H1 (cell line): ENCODE results near the gene NKIRAS2.

Experiments
- CHD1 ChIP-seq: IDR thresholded peaks from 2 replicates; pipeline ENCODE4 v1.6.1; 2012; ENCODE audit warnings: low read depth, low read length, improper control_type of control experiment
- CHD2 ChIP-seq: IDR thresholded peaks from 2 replicates; pipeline ENCODE4 v1.6.1; 2012; ENCODE audit warnings: low read length, improper control_type of control experiment
- CTCF ChIP-seq, 3 experiments: IDR thresholded peaks; 1 replicate in 2 of 3; 2 replicates in 1 of 3; pipeline versions ENCODE4 v1.5.1 to v1.6.1; 2011; ENCODE audit warnings: low read length in 3 of 3, mild to moderate bottlenecking in 3 of 3, inconsistent platforms in 2 of 3, low read depth in 1 of 3, moderate library complexity in 1 of 3; ENCODE audit not compliant: insufficient read depth in 1 of 3; ENCODE audit errors: control extremely low read depth in 1 of 3
- EGR1 ChIP-seq: IDR thresholded peaks from 2 replicates; pipeline ENCODE4 v1.6.1; 2011; ENCODE audit warnings: low read depth, low read length, borderline replicate concordance
- EZH2 ChIP-seq: fragments of 200-600 bp; sonication (generic); IDR thresholded peaks from 2 replicates; pipeline ENCODE4 v1.7.1; 2012; ENCODE audit warnings: low read depth, mild to moderate bottlenecking, moderate library complexity, low read length, inconsistent platforms; ENCODE audit not compliant: severe bottlenecking
- GABPA ChIP-seq: IDR thresholded peaks from 2 replicates; pipeline ENCODE4 v1.6.1; 2011; ENCODE audit warnings: mild to moderate bottlenecking, low read length, moderate library complexity, borderline replicate concordance; ENCODE audit not compliant: insufficient read depth
- GTF2F1 ChIP-seq: IDR thresholded peaks from 2 replicates; pipeline ENCODE4 v1.6.1; 2012; ENCODE audit warnings: low read depth, low read length, improper control_type of control experiment, borderline replicate concordance
- POLR2A ChIP-seq, 2 experiments: IDR thresholded peaks; 1 replicate in 1 of 2; 2 replicates in 1 of 2; pipeline ENCODE4 v1.6.1; 2011; ENCODE audit warnings: low read depth in 2 of 2, low read length in 2 of 2, mild to moderate bottlenecking in 2 of 2; ENCODE audit errors: control extremely low read depth in 1 of 2
- SP1 ChIP-seq: IDR thresholded peaks from 2 replicates; pipeline ENCODE4 v1.6.1; 2011; ENCODE audit warnings: low read depth, low read length
- TAF1 ChIP-seq: IDR thresholded peaks from 2 replicates; pipeline ENCODE4 v1.6.1; 2011; ENCODE audit warnings: mild to moderate bottlenecking, low read depth, low read length
- TBP ChIP-seq: IDR thresholded peaks from 2 replicates; pipeline ENCODE4 v1.6.1; 2011; ENCODE audit warnings: low read depth, low read length, improper control_type of control experiment
- USF2 ChIP-seq: IDR thresholded peaks from 2 replicates; pipeline ENCODE4 v1.6.1; 2011; ENCODE audit warnings: low read length, improper control_type of control experiment
- YY1 ChIP-seq: IDR thresholded peaks from 2 replicates; pipeline ENCODE4 v1.6.1; 2011; ENCODE audit warnings: low read depth, mild to moderate bottlenecking, low read length

- TF ChIP-seq USF2 (no peak), GTF2F1 (no peak), CTCF (IDR thresholded peaks at IDR 0.05; ENCODE audit: control extremely low read depth in 1 of 3, insufficient read depth in 1 of 3, low read depth in 1 of 3, low read length in 3 of 3) (no peak), POLR2A (IDR thresholded peaks at IDR 0.05; ENCODE audit: control extremely low read depth in 1 of 2, low read depth in 2 of 2, low read length in 2 of 2) (no peak), TBP (no peak), EZH2 (no peak), SP1 (no peak), CHD2 (no peak), YY1 (no peak), EGR1 (no peak), CHD1 (no peak), TAF1 (no peak), GABPA (no peak)
These were observed 30.0 kb upstream of the NKIRAS2 start for GRCh38 chr17:41989702-41990419.
